ENCODE data around the gene PTCD2.
"Not testable (repeated sequence)": the region's sequence is repeated elsewhere in the genome, so short reads cannot be mapped to it uniquely, and the experiment has no call there.

Gene PTCD2

GRCh38 chr5:72393052-72393451 lies 72.9 kb downstream of the PTCD2 start:
- DNase-seq (no peak), ATAC-seq (no peak)
- no peaks in the 10 kb centered on the region for H3K36me3 Mint-ChIP-seq (ENCODE audit: low read depth)
- H3K9me3 Mint-ChIP-seq, result no peaks in the 10 kb centered on the region
- H3K4me3 Mint-ChIP-seq, result no peak overlapping the region
- peaks cover 9% of the 10 kb centered on the region for H3K27me3 Mint-ChIP-seq
- no peaks in the 10 kb centered on the region for H3K4me1 Mint-ChIP-seq
- no peak overlapping the region for H3K27ac Mint-ChIP-seq

- no peaks in the 10 kb centered on the region for H3K36me3 Mint-ChIP-seq (ENCODE audit: low read depth)
- H3K27me3 Mint-ChIP-seq, result peaks cover 12% of the 10 kb centered on the region
- ATAC-seq, result no peak
- no peaks in the 10 kb centered on the region for H3K4me1 Mint-ChIP-seq
- DNase-seq, result no peak
- H3K9me3 Mint-ChIP-seq, result no peaks in the 10 kb centered on the region
- no peak overlapping the region for H3K4me3 Mint-ChIP-seq
- H3K27ac Mint-ChIP-seq, result no peak overlapping the region
Observed at GRCh38 chr5:72394688-72395087, 74.5 kb downstream of the PTCD2 start.

DNA sequence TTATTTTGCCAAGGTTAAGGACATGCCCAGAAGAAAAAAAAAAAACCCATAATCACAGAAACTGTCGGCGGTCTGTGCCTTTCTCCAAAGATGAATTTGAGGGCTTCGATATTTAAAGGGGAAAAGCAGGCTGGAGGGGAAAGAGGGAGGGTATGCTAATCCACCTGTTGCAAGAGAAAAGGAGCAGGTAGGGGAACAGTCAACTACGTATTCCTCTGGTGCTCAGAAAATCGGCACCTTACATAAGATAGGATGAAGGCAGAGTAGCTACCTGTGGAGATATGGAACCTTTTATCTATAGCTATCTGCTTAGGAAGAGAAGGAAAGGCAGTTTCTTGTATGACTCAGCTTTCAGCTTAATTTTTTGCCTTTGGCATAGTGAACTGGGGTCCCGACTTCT lies 77.7 kb downstream of the PTCD2 start:
- DNase-seq, result no peak
- ATAC-seq, result no peak
- Mint-ChIP-seq H3K4me1 (no peaks in the 10 kb centered on the region), H3K9me3 (peaks cover 21% of the 10 kb centered on the region), H3K27me3 (peaks cover 14% of the 10 kb centered on the region), H3K27ac (no peak overlapping the region), H3K4me3 (no peak overlapping the region), H3K36me3 (ENCODE audit: low read depth) (peaks cover 5% of the 10 kb centered on the region)

DNA sequence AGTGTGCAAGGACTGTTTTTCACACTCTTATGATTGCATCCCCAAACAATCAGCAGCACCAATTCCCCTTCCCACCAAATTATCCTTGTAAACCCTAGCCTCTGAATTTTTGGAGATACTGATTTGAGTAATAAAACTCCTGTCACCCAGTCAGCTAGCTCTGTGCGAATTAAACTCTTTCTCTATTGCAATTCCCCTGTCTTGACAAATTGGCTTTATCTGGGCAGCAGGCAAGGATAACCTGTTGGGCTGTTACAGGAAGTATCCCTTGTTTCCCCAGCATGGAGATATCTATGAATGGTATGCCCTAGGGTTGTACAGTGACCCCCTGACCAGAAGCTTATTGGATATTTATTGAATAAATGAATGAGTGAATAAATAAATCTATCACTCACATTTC lies 80.8 kb downstream of the PTCD2 start:
- DNase-seq, result no peak
- H3K36me3 Mint-ChIP-seq (ENCODE audit: low read depth), result peaks cover 5% of the 10 kb centered on the region
- H3K27ac Mint-ChIP-seq, result no peak overlapping the region

GRCh38 chr5:72402381-72402890 lies 82.3 kb downstream of the PTCD2 start:
- Mint-ChIP-seq H3K27me3 (peaks cover 8% of the 10 kb centered on the region), H3K36me3 (ENCODE audit: low read depth) (peaks cover 5% of the 10 kb centered on the region), H3K4me1 (no peaks in the 10 kb centered on the region), H3K9me3 (peaks cover 29% of the 10 kb centered on the region), H3K4me3 (no peak overlapping the region), H3K27ac (no peak overlapping the region)
- DNase-seq (no peak), ATAC-seq (no peak)

More for the DNA sequence above, 80.8 kb downstream of the PTCD2 start:
- H3K4me3 Mint-ChIP-seq, result no peak overlapping the region
- H3K27me3 Mint-ChIP-seq, result peaks cover 12% of the 10 kb centered on the region
- H3K4me1 Mint-ChIP-seq, result no peaks in the 10 kb centered on the region
- peaks cover 29% of the 10 kb centered on the region for H3K9me3 Mint-ChIP-seq
- ATAC-seq, result no peak

GRCh38 chr5:72402959-72403628 lies 82.9 kb downstream of the PTCD2 start:
- H3K27me3 Mint-ChIP-seq, result peaks cover 7% of the 10 kb centered on the region
- H3K36me3 Mint-ChIP-seq (ENCODE audit: low read depth), result peaks cover 5% of the 10 kb centered on the region
- no peak for DNase-seq
- no peak overlapping the region for H3K4me3 Mint-ChIP-seq
- H3K4me1 Mint-ChIP-seq, result no peaks in the 10 kb centered on the region
- ATAC-seq, result no peak
- H3K9me3 Mint-ChIP-seq, result peaks cover 29% of the 10 kb centered on the region
- no peak overlapping the region for H3K27ac Mint-ChIP-seq

DNA sequence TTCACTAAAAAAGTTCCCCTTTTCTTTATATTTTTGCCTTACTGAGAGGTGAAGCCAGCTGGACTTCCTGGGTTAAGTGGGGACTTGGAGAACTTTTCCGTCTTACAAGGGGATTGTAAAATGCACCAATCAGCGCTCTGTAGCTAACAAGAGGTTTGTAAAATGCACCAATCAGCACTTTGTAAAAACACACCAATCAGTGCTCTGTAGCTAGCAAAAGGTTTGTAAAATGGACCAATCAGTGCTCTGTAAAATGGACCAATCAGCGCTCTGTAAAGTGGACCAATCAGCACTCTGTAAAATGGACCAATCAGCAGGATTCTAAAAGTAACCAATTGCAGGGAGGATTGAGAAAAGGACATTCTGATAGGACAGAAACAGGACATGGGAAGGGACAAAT lies 84.6 kb downstream of the PTCD2 start:
- H3K27ac Mint-ChIP-seq; H3K27me3 Mint-ChIP-seq; DNase-seq; H3K4me3 Mint-ChIP-seq; H3K4me1 Mint-ChIP-seq; ATAC-seq; H3K36me3 Mint-ChIP-seq (ENCODE audit: low read depth): not testable (repeated sequence)
- peaks cover 29% of the 10 kb centered on the region for H3K9me3 Mint-ChIP-seq

DNA sequence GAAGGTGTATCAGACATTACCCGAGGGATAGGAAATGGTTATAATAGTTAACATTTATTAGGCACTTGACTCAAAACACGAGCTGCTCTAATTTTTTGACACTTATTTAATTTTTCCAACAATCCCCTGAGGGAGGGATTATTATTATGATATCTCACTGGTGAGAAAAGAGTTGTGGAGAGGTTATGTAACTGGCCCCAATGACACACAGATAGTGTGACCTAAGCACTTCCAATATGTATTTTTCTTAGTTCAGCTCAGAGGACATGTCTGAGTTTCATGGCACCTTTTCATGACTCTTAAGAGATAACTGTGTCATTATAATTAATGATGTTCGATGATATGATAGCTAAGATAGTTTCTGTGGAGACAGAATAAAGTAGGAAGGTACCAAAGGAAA lies 86.9 kb downstream of the PTCD2 start:
- no peak overlapping the region for H3K27ac Mint-ChIP-seq
- peaks cover under 1% of the 10 kb centered on the region for H3K36me3 Mint-ChIP-seq (ENCODE audit: low read depth)
- H3K27me3 Mint-ChIP-seq, result peaks cover 4% of the 10 kb centered on the region
- peaks cover 11% of the 10 kb centered on the region for H3K9me3 Mint-ChIP-seq
- DNase-seq (no peak), ATAC-seq (no peak)
- H3K4me3 Mint-ChIP-seq, result no peak overlapping the region
- no peaks in the 10 kb centered on the region for H3K4me1 Mint-ChIP-seq

GRCh38 chr5:72407541-72407940 lies 87.4 kb downstream of the PTCD2 start:
- ATAC-seq (no peak), DNase-seq (no peak)
- Mint-ChIP-seq H3K27ac (no peak overlapping the region), H3K9me3 (peaks cover 8% of the 10 kb centered on the region), H3K36me3 (ENCODE audit: low read depth) (no peaks in the 10 kb centered on the region), H3K27me3 (peaks cover 4% of the 10 kb centered on the region), H3K4me3 (no peak overlapping the region), H3K4me1 (no peaks in the 10 kb centered on the region)

GRCh38 chr5:72408127-72408526 lies 88.0 kb downstream of the PTCD2 start:
- H3K27me3 Mint-ChIP-seq, result peaks cover 4% of the 10 kb centered on the region
- no peak for ATAC-seq
- H3K9me3 Mint-ChIP-seq, result peaks cover 8% of the 10 kb centered on the region
- no peak overlapping the region for H3K4me3 Mint-ChIP-seq
- H3K27ac Mint-ChIP-seq, result no peak overlapping the region
- H3K4me1 Mint-ChIP-seq, result no peaks in the 10 kb centered on the region
- DNase-seq, result no peak
- H3K36me3 Mint-ChIP-seq (ENCODE audit: low read depth), result no peaks in the 10 kb centered on the region

GRCh38 chr5:72408603-72409002 lies 88.4 kb downstream of the PTCD2 start:
- Mint-ChIP-seq H3K4me3 (no peak overlapping the region), H3K4me1 (no peaks in the 10 kb centered on the region), H3K9me3 (peaks cover 8% of the 10 kb centered on the region), H3K36me3 (ENCODE audit: low read depth) (no peaks in the 10 kb centered on the region), H3K27ac (no peak overlapping the region), H3K27me3 (peaks cover 4% of the 10 kb centered on the region)
- ATAC-seq, result no peak
- no peak for DNase-seq

DNA sequence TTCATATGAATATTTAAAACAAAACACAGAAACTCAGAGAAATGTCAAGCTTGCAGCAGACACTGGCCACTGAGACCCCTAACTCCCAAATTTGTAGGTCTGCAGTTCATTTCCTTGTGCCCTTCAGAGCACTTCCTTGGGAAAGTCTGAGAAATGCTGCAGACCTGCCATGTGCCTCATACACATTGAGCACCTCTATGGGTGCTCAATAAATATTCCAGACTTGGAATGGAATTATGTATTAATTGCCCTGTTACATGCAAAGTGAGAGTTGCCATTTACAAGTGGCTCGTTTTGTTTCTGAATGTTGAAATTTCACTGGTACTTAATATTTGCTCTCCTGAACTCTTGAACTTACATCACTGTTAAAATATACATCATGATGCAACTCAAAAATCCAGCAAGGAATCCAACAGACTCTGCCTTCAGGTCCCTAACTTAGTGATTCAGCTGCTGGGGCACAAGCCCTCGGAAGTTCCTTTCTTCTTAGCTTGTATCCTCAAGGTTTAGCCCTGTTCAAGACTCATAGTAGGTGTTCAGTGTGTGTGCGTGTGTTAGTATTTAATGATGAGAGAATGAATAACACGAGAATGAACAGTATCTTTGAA lies 90.6 kb downstream of the PTCD2 start:
- no peaks in the 10 kb centered on the region for H3K9me3 Mint-ChIP-seq
- H3K4me1 Mint-ChIP-seq, result no peaks in the 10 kb centered on the region
- H3K27me3 Mint-ChIP-seq, result peaks cover 4% of the 10 kb centered on the region
- H3K36me3 Mint-ChIP-seq (ENCODE audit: low read depth), result no peaks in the 10 kb centered on the region
- H3K4me3 Mint-ChIP-seq, result no peak overlapping the region
- ATAC-seq (no peak), DNase-seq (no peak)
- no peak overlapping the region for H3K27ac Mint-ChIP-seq

DNA sequence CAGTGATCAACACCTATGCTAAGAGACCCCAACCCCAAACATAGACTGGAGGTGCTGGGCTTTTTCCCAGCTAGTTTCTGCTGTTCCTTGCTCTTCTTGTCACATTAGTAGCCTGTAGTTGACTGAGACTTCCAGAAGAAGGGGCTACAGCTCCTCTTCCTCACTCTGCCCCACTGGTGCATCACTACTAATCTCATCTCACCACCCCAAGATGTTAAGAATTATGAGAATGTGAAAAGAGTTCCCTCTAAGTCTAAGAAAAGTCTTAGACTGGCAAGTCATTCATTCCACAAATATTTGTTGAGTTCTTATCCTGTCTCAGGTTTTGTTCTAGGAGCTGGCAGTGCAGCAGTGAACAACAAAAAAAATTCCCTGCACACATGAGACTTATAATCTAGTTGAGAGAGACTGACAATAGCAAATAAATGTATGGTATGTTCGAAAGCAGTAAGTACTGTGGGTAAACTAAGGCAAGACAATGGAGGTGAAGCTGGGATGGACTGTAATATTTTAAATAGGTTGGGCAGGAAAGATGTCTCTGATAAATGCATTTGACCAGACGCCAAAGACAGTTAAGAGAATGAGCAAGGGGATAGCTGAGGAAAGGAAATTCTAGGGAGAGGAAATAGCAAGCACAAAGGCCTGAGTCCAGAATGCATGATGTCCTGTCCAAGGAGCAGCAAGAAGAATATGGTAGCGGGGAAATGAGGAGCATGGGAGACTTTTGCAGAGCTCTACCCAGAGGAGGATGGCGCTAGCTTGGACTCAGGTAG lies 92.3 kb downstream of the PTCD2 start:
- no peaks in the 10 kb centered on the region for H3K36me3 Mint-ChIP-seq (ENCODE audit: low read depth)
- DNase-seq (no peak), ATAC-seq (no peak)
- no peaks in the 10 kb centered on the region for H3K9me3 Mint-ChIP-seq
- no peak overlapping the region for H3K27ac Mint-ChIP-seq
- no peak overlapping the region for H3K4me3 Mint-ChIP-seq
- peaks cover 4% of the 10 kb centered on the region for H3K27me3 Mint-ChIP-seq
- H3K4me1 Mint-ChIP-seq, result no peaks in the 10 kb centered on the region

DNA sequence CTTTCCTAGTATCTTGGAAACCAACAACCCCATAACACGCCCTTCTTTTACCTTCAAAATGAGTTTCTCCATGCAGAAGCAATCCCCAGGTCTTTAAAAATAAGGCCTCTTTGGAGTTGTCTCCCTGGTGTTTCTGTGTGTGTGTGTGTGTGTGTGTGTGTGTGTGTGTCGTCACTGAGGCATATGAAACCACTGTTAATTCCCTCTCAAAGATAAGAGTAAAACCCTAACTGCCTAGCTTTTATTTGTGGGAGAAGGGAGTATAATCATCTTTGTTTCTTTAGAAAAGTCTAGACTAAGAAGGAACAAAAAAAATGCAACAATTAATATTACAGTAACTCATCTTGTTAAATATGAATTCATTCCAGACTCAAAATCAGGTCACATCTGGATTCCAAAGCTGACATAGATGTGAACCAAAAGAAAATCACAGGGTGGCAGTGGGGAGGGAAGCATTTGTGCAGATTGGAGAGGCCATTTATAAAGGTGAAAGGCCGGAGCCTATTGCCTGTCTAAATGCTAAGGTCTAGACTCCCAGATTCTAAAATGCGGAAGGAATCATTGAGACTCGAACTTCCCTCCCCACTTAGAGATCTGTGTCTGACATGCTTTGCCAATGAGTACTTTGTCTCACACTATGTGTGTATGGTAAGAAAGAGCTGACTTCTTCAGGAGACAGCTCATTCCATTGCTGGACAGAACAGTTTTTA lies 95.6 kb downstream of the PTCD2 start:
- Mint-ChIP-seq H3K4me1 (no peaks in the 10 kb centered on the region), H3K36me3 (ENCODE audit: low read depth) (no peaks in the 10 kb centered on the region), H3K27me3 (no peaks in the 10 kb centered on the region), H3K9me3 (no peaks in the 10 kb centered on the region), H3K4me3 (no peak overlapping the region), H3K27ac (no peak overlapping the region)
- no peak for DNase-seq
- no peak for ATAC-seq
